Osteocyte (in vitro differentiated cells): ENCODE data around the gene FREM2. TPM values are rescaled to one million over a fixed set of nuclear protein-coding genes. Genes with fewer than 3 reads are reported as not detected.

Source experiments
- DNase-seq: peaks from one replicate; pipeline ENCODE4 v3.0.0; 2021; ENCODE audit warnings: mixed read lengths; ENCODE audit not compliant: unreplicated experiment; ENCODE audit errors: extremely low spot score
- H3K27ac Mint-ChIP-seq: one replicate; pipeline ENCODE4 v1.8.0; 2021; ENCODE audit warnings: mild to moderate bottlenecking, mixed read lengths; ENCODE audit not compliant: unreplicated experiment
- H3K27me3 Mint-ChIP-seq: one replicate; pipeline ENCODE4 v1.8.0; 2021; ENCODE audit warnings: mixed read lengths; ENCODE audit not compliant: unreplicated experiment
- H3K36me3 Mint-ChIP-seq: one replicate; pipeline ENCODE4 v1.8.0; 2021; ENCODE audit warnings: mixed read lengths; ENCODE audit not compliant: unreplicated experiment
- H3K4me1 Mint-ChIP-seq: one replicate; pipeline ENCODE4 v1.8.0; 2021; ENCODE audit warnings: mixed read lengths; ENCODE audit not compliant: unreplicated experiment
- H3K4me3 Mint-ChIP-seq: one replicate; pipeline ENCODE4 v1.8.0; 2021; ENCODE audit warnings: mild to moderate bottlenecking, moderate library complexity, mixed read lengths; ENCODE audit not compliant: unreplicated experiment
- H3K9me3 Mint-ChIP-seq: one replicate; pipeline ENCODE4 v1.8.0; 2021; ENCODE audit warnings: mixed read lengths; ENCODE audit not compliant: unreplicated experiment
- CTCF ChIP-seq: fragments of 200-600 bp; sonication (generic); IDR thresholded peaks from 2 replicates; pipeline ENCODE4 v1.5.0; 2021; ENCODE audit warnings: antibody characterized with exemption, mild to moderate bottlenecking, moderate library complexity
- total RNA-seq: library from RNA; stranded (reverse); gene quantifications from 2 replicates; pipeline ENCODE4 v1.2.1, GENCODE V29; 2021

The FREM2 gene
- total RNA-seq, 1 donor from 2014 or later, result 0.30 TPM

- Mint-ChIP-seq H3K27ac (no peak overlapping the region), H3K4me1 (no peaks in the 10 kb centered on the region), H3K9me3 (peaks cover 6% of the 10 kb centered on the region), H3K36me3 (no peaks in the 10 kb centered on the region), H3K27me3 (peaks cover 2% of the 10 kb centered on the region), H3K4me3 (no peak overlapping the region)
- DNase-seq, result no peak
- no peak for TF ChIP-seq CTCF
Observed at GRCh38 chr13:38796890-38797289, 110.0 kb downstream of the FREM2 start.

- no peak for TF ChIP-seq CTCF
- H3K9me3 Mint-ChIP-seq, result peaks cover 6% of the 10 kb centered on the region
- no peaks in the 10 kb centered on the region for H3K36me3 Mint-ChIP-seq
- no peaks in the 10 kb centered on the region for H3K27me3 Mint-ChIP-seq
- no peaks in the 10 kb centered on the region for H3K4me1 Mint-ChIP-seq
- H3K4me3 Mint-ChIP-seq, result no peak overlapping the region
- no peak overlapping the region for H3K27ac Mint-ChIP-seq
- no peak for DNase-seq
Observed at GRCh38 chr13:38803531-38803930, 116.7 kb downstream of the FREM2 start.

GRCh38 chr13:38804061-38804460 is 117.2 kb downstream of the FREM2 start:
- no peak overlapping the region for H3K4me3 Mint-ChIP-seq
- H3K4me1 Mint-ChIP-seq, result no peaks in the 10 kb centered on the region
- DNase-seq, result no peak
- H3K27ac Mint-ChIP-seq, result no peak overlapping the region
- no peak for TF ChIP-seq CTCF
- peaks cover 9% of the 10 kb centered on the region for H3K9me3 Mint-ChIP-seq
- H3K36me3 Mint-ChIP-seq, result no peaks in the 10 kb centered on the region
- no peaks in the 10 kb centered on the region for H3K27me3 Mint-ChIP-seq

GRCh38 chr13:38804536-38804935 is 117.7 kb downstream of the FREM2 start:
- H3K4me1 Mint-ChIP-seq, result no peaks in the 10 kb centered on the region
- no peak for TF ChIP-seq CTCF
- no peak overlapping the region for H3K4me3 Mint-ChIP-seq
- no peak for DNase-seq
- no peaks in the 10 kb centered on the region for H3K36me3 Mint-ChIP-seq
- H3K27ac Mint-ChIP-seq, result no peak overlapping the region
- no peaks in the 10 kb centered on the region for H3K27me3 Mint-ChIP-seq
- H3K9me3 Mint-ChIP-seq, result peaks cover 14% of the 10 kb centered on the region

GRCh38 chr13:38814331-38814730 is 127.5 kb downstream of the FREM2 start:
- no peak for DNase-seq
- no peaks in the 10 kb centered on the region for H3K36me3 Mint-ChIP-seq
- H3K27me3 Mint-ChIP-seq, result peaks cover 4% of the 10 kb centered on the region
- H3K4me1 Mint-ChIP-seq, result no peaks in the 10 kb centered on the region
- no peak overlapping the region for H3K27ac Mint-ChIP-seq
- peaks cover 30% of the 10 kb centered on the region for H3K9me3 Mint-ChIP-seq
- no peak overlapping the region for H3K4me3 Mint-ChIP-seq
- no peak for TF ChIP-seq CTCF
